Kidney glomerular epithelial cell (primary cell): ENCODE data around the gene TRIM65.
A peak's percentile ranks its signal among the peaks of the same experiment; 100 is the strongest.
"Not testable (repeated sequence)": the region's sequence is repeated elsewhere in the genome, so short reads cannot be mapped to it uniquely, and the experiment has no call there.

Experiments
- DNase-seq: peaks from one replicate; lab custom pipeline; 2025; lab: John Stamatoyannopoulos, UW

TRIM65 gene

DNA sequence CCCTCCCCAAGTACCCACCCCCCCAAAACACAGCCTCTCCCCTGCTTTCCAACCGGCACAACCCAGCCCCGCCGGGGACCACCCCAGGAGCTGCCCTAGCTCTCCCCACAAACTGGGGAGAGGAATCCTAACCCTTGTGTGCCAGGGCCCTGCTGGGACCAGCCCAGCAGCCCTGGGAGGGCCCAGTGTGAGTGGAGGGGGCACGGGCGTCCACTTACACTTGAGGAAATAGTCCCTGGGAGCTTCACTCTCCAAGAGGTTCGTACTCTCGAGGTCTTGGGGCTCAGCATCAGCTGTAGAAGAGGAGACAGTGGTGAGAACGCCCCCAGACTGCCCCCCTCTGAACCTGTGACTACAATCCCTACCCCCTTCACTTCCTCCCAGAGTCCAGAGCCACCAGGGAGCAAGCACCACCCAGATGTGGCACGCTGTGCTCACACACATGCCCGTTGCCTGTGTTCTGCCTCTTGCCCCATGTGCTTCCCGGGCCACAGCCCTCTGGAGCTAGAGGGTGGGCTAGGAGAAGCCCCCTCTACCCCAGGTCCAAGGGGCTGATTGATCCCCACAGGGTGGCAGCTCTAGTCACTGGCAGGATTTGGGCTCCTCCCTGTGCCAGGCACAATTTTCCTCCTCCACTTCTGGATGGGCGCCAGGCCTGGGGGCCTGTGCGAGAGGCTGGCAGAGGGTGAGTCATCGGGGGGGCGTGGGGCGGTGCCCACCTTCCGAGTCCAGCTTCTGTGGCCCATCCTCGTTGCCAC, 21.4 kb downstream of the TRIM65 start:
- DNase-seq, result peak; percentile 66

DNA sequence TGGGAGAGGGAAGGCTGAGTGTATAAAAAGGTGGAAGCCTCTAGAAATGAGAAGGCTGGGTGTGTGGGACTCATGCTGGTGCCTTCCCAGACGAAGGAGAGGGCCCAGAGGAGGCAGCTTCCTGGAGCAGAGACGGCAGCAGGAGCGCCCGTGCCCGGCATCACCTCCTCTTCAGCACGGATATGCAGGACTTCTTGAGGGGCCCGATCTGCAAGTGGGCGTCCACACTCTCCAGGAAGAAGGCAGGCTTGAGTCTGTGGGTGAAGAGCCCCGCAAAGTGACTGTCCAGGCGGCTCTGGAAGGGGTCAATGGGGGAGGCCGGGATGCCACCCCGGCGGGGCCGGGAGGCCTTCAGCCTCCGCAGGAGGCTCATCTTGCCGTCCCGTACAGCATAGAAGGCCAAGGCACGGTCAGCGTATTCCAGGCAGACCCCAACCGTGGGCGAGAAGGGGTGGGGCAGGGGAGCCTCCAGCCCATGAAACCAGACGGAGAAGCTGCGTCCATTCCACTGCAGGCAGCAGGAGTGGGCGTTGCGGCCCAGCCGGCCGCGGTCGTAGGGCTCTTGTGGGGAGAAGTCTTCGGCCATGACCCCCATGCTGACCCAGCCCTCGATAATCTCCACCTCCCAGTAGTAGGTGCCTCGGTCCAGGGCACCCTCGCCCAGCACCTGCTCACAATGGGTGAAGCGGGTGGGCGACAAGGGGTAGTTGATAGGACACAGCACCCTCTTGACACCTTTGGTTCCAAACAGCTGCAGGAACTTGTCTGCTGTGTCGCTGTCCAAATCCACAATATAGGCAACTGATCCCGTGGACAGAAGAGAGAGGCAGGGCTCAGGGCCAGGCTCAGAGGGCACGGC, 22.2 kb downstream of the TRIM65 start:
- no peak for DNase-seq

DNA sequence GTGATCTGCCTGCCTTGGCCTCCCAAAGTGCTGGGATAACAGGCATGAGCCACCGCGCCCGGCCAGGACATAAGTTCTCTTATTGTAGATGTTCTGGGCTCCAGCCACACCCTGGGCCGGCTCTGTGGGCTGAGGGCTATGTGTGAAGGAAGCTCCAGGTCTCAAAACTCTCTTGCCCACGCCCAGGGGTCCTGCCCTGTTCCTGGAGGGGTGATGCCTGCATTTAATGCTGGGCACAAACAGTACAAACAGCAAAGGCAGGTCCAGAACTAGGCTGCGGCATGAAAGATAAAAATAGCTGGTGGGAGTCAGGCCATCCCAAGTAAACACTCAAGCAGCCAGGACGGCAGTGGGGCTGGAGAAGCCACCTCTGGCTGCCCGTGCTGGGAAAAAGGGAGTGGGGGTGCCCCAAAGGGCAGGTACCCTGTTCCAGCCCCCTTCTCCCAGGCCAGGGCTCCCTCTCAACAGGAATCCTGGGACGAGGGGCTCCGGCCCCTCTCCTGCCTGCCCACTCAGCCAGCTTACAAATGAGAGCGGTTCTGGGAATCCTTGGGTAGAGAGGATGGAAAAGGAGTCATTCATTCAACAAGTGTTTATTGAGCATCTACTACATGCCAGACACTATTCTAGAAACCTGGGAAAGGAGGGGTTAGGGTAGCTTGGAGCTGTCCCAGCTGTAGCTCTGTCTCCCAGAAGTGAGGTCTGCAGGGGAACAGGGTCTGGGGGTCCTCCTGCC, 23.0 kb downstream of the TRIM65 start:
- DNase-seq, result no peak

DNA sequence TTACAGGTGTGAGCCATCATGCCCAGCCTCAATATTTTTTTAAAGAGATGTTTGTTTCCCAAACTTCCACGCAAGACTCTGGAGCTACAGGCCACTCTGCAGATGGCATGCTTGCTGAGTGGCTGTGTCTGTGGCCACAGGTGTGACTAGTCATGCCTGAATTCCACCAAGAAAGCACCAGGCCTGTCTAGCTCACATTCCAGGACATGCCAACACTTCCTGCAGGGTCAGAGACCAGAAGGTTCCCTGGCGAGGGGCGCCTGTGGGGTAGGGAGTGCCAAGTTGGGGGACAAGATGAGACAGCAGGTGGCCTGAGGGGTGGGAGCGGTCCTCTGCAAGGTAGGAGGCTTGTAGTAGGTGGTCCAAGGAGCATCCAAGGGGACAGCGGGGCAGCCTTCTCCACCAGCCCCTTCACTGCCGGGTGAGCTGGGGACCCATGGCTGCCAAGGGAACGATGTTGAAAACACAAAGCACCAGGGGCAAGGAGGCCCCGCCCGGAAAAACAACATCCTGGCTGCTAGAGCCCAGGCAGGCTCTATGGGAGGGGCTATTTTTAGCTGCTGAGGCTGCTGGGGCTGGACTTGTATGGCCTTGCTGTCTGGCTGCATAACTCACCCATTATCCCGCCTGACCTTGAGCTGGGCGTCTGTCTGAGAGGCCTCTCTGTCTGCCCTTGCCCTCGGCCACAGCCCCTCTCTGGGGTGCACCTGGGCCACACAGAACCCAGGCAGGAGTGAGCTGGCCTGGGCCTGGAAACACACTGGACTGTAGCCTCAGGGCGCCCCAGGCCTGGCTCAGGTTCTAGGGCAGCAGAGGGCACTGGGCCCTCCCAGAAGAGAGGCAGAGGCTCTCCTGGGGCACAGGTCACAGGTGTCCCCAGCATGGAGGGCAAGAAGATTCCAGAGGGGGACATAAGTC, 24.1 kb downstream of the TRIM65 start:
- DNase-seq, result peak; percentile 45

DNA sequence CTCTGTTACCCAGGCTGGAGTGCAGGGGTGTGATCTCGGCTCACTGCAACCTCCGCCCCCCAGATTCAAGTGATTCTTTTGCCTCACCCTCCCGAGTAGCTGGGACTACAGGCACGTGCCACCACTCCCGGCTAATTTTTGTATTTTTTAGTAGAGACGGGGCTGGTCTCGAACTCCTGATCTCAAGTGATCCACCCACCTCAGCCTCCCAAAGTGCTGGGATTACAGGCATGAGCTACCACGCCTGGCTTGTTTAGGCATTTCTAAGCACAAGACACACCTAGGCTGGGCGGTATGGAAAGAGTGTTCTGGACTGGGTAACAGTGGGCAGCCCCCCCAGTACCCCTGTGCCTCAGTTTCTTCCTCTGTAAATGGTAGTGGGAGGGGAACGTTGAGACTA, 26.5 kb downstream of the TRIM65 start:
- not testable (repeated sequence) for DNase-seq

DNA sequence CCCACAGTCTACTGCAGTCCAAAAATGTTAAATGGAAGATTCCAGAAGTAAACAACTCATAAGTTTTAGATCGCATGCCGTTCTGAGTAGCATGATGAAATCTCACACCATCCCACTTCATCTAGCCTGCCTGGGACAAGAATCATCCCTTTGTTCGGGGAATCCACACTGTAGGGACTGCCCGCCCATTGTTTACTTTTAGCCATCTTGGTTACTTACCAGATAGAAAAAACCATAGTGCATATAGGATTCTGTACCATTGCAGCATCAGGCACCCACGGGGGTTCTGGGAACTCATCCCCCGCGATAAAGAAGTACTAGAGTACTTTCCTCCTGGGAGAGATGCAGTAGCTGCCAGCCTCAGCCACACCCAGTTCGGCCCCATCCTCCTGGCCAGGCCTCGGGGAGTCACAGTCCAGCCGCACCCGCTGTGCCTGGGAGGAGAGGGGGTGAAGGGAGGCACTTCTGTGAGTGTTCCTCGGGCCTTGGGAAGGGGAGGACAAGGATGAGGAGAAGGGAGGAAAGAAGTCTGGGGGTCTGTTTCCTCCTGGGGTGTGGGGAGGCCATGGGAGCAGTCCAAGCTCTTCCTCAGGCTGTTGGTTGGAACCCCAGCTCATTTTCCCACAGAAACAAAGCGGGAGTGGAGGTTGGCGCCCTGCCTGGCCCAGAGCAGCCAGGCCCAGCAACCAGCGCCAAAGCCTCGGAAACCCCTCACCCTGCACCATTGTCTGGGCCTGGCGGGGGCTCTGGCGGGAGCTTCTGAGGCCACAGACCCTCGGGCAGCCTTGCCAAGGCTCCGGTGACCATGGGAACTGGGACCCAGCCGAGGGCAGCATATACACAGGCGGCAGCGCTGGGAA, 27.2 kb downstream of the TRIM65 start:
- no peak for DNase-seq

DNA sequence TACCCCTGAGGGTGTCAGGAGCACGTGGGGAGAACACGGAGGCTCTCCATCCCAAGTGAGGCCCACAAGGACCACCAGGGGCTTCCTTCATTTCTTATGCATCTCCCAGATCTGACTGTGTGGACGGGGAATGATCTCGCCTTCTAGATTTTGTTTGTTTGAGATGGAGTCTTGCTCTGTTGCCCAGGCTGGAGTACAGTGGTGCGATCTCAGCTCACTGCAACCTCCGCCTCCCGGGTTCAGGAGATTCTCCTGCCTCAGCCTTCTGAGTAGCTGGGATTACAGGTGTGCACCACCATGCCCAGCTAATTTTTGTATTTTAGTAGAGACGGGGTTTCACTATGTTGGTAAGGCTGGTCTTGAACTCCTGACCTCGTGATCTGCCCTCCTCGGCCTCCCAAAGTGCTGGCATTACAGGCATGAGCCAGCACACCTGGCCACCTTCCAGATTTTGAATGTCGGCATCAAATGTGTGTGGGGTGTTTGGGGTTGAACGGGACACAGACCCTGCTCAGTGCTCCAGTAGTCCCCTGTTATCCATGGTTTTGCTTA, 27.9 kb downstream of the TRIM65 start:
- DNase-seq, result not testable (repeated sequence)

DNA sequence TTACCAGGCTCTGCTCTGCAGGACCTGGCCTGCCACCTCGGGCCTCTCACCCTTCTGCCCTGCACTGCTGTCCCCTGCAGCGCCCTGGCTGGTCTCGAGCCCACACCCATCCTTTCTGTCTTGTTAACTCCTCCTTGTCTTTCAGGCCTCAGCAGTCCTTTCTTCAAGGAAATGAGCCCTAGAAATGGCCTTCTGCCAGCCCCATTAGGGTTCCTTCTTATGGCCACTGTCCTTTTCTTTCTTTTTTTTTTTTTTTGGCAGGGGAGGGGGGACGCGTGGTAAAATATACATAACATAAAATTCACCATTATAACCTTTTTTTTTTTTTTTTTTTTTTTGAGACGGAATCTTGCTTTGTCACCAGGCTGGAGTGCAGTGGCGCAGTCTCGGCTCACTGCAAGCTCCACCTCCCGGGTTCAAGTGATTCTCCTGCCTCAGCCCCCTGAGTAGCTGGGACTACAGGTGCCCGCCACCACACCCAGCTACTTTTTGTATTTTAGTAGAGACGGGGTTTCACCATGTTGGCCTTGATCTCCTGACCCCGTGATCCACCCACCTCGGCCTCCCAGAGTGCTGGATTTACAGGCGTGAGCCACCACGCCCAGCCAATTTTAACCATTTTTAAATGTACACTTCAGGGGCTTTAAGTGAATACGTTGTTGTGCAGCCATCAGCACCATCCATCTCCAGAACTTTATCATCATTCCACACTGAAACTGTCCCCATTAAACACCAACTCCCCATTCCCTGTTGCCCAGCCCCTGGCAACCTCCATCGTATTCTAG, 31.2 kb downstream of the TRIM65 start:
- DNase-seq, result not testable (repeated sequence)

DNA sequence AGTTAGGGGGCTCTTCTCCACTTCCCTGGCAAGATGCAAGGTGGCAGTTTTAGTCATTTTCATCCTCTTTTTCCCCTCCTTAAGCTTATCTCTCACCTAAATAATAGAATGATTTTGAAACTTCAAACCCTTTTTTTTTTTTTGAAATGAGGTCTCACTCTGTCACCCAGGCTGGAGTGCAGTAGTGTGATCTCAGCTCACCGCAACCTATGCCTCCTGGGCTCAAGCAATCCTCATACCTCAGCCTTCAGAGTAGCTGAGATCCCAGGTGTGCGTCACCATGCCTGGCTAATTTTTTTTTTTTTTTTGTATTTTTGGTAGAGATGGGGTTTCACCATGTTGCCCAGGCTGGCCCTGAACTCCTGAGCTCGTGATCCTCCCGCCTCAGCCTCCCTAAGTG, 31.9 kb downstream of the TRIM65 start:
- not testable (repeated sequence) for DNase-seq

DNA sequence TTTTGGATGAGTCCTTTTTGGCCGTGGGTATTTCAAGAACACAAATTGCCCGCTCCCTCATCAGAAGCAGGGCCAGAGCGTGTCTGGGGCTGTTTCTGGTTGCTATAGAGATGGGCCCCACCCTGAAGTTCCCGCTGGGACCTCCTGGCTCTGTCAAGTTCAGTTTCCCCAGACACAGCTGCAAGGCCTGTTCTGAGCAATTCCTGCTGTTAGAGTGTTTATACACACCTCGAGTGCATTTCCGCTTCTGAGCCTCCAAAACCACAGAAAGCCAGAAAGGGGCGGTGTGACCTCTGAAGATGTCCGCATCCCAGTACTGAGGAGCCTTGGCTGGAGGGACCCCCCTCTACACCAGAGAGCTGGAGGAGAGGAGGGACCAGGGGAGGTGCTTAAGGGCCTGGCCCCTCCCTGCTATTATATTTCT, 32.3 kb downstream of the TRIM65 start:
- no peak for DNase-seq

DNA sequence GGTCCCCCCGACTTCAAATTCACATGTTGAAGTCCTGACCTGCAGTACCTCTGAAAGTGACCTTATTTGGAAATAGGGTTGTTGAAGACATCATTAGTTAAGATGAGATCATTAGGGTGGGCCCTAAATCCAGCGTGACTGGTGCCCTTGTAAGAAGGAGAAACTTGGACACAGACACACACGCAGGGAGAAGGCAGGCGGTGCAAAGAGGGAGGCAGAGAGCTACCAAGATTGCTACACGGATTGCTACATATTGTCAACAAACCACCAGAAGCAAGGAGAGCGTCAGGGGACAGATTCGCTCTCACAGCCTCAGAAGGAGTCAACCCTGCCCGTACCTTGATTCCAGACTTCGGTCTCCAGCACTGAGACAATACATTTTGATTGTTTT, 34.8 kb downstream of the TRIM65 start:
- no peak for DNase-seq

DNA sequence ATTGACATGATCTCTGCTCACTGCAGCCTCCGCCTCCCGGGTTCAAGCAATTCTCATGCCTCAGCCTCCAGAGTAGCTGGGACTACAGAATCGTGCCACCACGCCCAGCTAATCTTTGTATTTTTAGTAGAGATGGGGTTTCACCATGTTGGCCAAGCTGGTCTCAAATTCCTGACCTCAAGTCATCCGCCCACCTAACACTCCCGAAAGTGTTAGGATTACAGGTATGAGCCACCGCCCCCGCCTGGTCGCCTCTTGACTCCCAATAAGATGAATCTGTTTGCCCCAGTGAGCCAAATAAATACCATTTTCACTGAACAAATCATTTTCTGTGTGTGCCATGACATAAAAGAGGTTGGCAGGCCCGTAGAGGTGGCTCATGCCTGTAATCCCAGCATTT, 37.4 kb downstream of the TRIM65 start:
- not testable (repeated sequence) for DNase-seq

DNA sequence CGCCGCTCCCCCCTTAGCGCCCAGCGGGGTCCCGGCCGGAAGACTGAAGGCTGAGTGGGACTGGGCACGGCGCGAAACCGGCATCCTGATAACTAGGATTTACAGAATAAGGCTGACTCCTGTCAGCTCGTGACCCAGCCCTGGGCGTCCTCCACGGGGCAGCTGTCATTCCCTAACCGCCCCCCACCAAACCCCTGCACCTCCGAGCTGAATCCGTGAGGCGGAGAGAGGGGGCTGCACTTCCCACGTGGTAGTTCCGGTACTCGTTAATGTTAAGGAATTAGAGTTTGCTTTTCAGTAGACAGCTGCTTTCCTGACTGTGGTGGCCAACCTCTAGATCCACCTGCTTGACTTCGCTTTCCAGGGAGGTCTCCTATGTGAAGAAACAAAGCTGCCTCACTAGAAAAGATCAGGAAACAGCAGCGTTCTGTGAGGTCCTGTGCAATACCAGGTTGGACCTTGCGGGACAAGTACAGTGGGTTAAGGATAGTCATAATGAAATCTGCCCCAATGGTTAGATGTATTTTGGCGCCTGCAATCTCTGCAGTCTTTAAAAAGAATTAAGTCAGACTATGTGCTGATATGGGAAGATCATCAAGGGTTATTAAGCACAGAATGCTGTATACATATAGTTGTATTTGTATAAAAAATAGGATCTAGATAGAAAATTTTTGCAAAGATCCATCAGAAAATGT, 40.5 kb downstream of the TRIM65 start:
- DNase-seq, result peak; percentile 30

DNA sequence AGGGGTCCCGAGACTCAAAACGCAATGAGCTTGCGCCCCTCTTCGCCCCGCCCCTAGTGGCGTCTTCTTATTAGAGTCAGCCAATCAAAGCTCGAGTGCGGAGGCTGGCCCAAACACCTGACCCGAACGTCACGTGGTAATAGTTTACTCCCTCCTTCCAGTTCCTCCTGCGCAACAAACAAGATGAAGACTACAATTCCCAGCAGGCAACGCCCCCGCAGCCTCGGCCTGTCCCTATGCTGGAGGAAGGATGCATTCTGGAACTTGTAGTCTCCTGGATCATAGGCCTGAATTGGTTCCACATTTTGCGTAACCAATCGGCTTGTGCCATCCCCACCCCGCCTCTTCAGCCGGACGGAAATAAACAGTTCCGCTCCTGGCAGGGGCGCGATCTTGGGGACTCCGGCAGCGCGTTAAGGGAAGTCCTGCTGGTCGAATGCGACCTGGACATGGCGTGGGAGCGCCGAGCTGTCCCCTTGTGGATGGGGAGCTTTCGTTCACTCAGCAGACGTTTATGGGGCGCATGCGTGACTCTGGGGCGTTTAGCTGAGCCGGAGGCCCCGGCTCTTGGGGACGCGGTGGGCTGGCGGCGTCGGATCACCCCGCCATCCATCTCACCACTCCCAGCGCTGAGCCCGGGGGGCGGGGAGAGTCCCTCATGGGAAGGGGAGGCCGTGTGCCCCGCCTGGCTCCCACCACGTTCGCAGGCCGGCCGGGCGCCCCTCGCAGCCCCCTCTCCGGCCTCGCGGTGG, 41.3 kb downstream of the TRIM65 start, which contains the start of gene WBP2:
Gene WBP2, minus strand, starts transcription at position 26 of the 752 bp plus-strand sequence. CDS start 38 bp downstream, outside the sequence.
- peak; percentile 99 for DNase-seq

DNA sequence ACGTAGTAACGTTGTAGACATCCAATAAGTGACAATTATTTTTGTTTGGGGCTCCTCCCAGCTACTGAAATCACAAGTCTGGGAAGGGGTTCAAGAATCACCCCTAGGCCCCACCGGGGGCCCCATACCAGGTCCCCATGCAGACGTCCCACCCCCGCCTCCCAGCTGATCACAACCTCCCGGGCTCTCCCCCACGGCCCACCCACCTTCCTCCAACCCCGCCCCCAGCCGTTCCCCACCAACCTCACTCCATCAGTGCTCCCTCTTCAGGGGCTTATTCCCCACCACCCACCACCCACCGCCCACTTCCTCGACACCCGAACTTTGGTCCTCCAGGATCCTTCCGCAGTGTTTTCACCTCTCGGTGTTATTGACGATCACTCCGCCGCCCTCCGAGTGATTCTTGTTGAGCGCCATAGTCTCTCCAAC, 41.9 kb downstream of the TRIM65 start:
- DNase-seq, result no peak

DNA sequence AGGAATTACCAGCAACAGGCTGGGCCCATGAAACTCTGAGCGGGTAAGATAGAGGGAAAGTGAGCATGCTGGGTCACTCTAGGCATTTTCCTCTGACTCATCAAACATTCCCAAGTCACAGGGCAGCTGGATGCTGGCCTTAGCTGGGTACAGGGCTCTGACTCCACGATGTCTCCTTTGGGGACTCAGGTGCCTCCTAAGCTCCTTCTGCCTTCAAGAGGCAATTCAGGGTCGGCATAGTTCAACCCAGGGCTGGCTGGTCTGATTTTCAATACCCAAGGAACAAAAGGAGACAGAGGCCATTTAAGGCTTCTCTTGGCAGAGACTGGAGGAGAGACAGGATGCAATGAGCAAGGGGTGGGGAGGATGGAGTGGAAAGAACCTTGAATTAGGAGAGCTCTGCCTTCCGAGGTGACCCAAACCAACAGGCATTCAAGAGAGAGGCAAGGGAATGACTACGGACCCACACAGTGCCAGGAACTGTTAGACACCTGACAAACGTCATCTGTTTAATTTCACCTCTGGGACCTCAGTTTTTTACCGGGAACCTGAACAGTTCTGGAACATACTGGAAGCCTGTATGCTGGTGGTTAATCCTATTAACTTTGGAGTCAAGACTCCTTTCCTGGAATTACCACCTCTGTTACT, 42.5 kb downstream of the TRIM65 start:
- DNase-seq, result peak; percentile 46

DNA sequence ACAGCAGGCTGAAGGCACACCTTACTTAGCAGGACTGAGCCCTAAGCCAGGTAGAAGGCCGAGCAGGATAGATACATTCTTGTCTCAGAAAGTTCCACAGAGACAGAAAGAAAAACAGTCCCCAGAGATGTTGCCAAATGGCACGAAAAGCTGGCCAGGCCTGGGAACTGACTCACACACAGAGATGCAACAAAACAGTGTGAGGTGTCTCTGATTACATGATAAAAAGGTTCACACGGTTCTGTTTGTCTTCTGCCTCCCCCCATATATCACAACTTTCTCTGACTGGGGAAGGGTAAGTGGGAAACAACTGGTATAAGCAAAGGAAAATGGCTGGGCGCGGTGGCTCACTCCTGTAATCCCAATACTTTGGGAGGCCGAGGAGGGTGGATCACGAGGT, 43.3 kb downstream of the TRIM65 start:
- DNase-seq, result peak; percentile 19
